Endothelial cell of umbilical vein (primary cell): ENCODE data around the gene SOX18. TPM values are rescaled to one million over a fixed set of nuclear protein-coding genes. Genes with fewer than 3 reads are reported as not detected.

ENCODE experiments used
- BruUV-seq: library from RNA; stranded (reverse); fragments of 400-500 nt; replicated peaks from 2 replicates; lab custom pipeline; 2021; lab: Mats Ljungman, UMichigan
- CTCF ChIA-PET: fragments of 300-600, 350-600 bp; sonication (Branson Sonifier 250); formaldehyde crosslinking; loops from one replicate; lab custom pipeline; 2021; ENCODE audit warnings: antibody characterized with exemption, inconsistent platforms; lab: Charles Lee
- POLR2A ChIA-PET: fragments of 300-600, 350-600 bp; sonication (Branson Sonifier 250); formaldehyde crosslinking; loops from one replicate; lab custom pipeline; 2021; ENCODE audit warnings: antibody characterized with exemption, inconsistent platforms; lab: Charles Lee
- DNase-seq: peaks from one replicate; pipeline ENCODE4 v3.0.0-alpha.2; 2011; ENCODE audit warnings: low read depth, low spot score
- FAIRE-seq: peaks from 2 replicates; lab custom pipeline; 2011; peaks lifted over from hg19 to GRCh38; lab: Jason Lieb, UNC
- H2AFZ ChIP-seq: 2 replicates; pipeline ENCODE4 v1.6.0; 2012; ENCODE audit warnings: low read depth, low read length, control low read depth, inconsistent platforms
- H3K27ac ChIP-seq: 2 replicates; pipeline ENCODE4 v1.5.1; 2011; ENCODE audit warnings: low read depth, mild to moderate bottlenecking, control low read depth, low read length, moderate library complexity; ENCODE audit not compliant: insufficient read depth
- H3K27me3 ChIP-seq, 2 experiments: 2 replicates each; pipeline versions ENCODE4 v1.6.0 to v1.6.1; 2011; ENCODE audit warnings: low read length in 2 of 2, mixed read lengths in 1 of 2; ENCODE audit not compliant: control insufficient read depth in 2 of 2, insufficient read depth in 2 of 2
- H3K36me3 ChIP-seq, 2 experiments: 2 replicates in 1 of 2; 3 replicates in 1 of 2; pipeline ENCODE4 v1.5.1; 2011; ENCODE audit warnings: low read length in 2 of 2, mild to moderate bottlenecking in 1 of 2, moderate library complexity in 1 of 2; ENCODE audit not compliant: control insufficient read depth in 2 of 2, insufficient read depth in 2 of 2; ENCODE audit errors: extremely low read depth in 1 of 2
- H3K4me1 ChIP-seq: 3 replicates; pipeline ENCODE4 v1.5.1; 2011; ENCODE audit warnings: mild to moderate bottlenecking, low read length; ENCODE audit not compliant: control insufficient read depth, insufficient read depth; ENCODE audit errors: extremely low read depth
- H3K4me2 ChIP-seq: 2 replicates; pipeline ENCODE4 v1.6.1; 2011; ENCODE audit warnings: low read length, control low read depth, mixed read lengths; ENCODE audit not compliant: insufficient read depth
- H3K4me3 ChIP-seq, 3 experiments: fragments of 200-600 bp in 1 of 3; sonication (generic), shearing (Covaris generic) in 1 of 3; replicated peaks in 1 of 3; 2 replicates each; pipeline ENCODE4 v1.5.1; 2011 to 2016; ENCODE audit warnings: control low read depth in 3 of 3, low read length in 3 of 3, mild to moderate bottlenecking in 2 of 3, inconsistent platforms in 1 of 3, low read depth in 1 of 3, moderate library complexity in 1 of 3; ENCODE audit not compliant: insufficient read depth in 1 of 3
- H3K79me2 ChIP-seq: 2 replicates; pipeline ENCODE4 v1.6.0; 2012; ENCODE audit warnings: low read length, inconsistent platforms; ENCODE audit not compliant: control insufficient read depth, insufficient read depth
- H3K9ac ChIP-seq: replicated peaks from 2 replicates; pipeline ENCODE3; 2011; ENCODE audit warnings: low read length, control low read depth; ENCODE audit not compliant: insufficient read depth; ENCODE audit errors: extremely low read depth
- H3K9me1 ChIP-seq: replicated peaks from 3 replicates; pipeline ENCODE4 v1.6.0; 2011; ENCODE audit warnings: mild to moderate bottlenecking, low read length; ENCODE audit not compliant: control insufficient read depth, insufficient read depth; ENCODE audit errors: extremely low read depth
- H3K9me3 ChIP-seq: replicated peaks from 2 replicates; pipeline ENCODE4 v1.5.1; 2012; ENCODE audit warnings: low read length, inconsistent platforms; ENCODE audit not compliant: control insufficient read depth, insufficient read depth
- H4K20me1 ChIP-seq: replicated peaks from 2 replicates; pipeline ENCODE3; 2011; ENCODE audit warnings: mild to moderate bottlenecking, low read length; ENCODE audit not compliant: control insufficient read depth, insufficient read depth; ENCODE audit errors: extremely low read depth
- CTCF ChIP-seq, 2 donors: IDR thresholded peaks; 1 replicate in 1 of 2; 2 replicates in 1 of 2; pipeline ENCODE4 v1.5.1; 2011; ENCODE audit warnings: low read length in 2 of 2, mild to moderate bottlenecking in 2 of 2, moderate library complexity in 2 of 2, control low read depth in 1 of 2, inconsistent platforms in 1 of 2, low read depth in 1 of 2; ENCODE audit not compliant: insufficient read depth in 1 of 2; ENCODE audit errors: extremely low read depth in 1 of 2
- EZH2 ChIP-seq: IDR thresholded peaks from 2 replicates; pipeline ENCODE4 v1.6.1; 2012; ENCODE audit warnings: borderline replicate concordance, low read depth, mild to moderate bottlenecking, moderate library complexity, low read length, inconsistent platforms; ENCODE audit not compliant: severe bottlenecking
- FOS ChIP-seq: IDR thresholded peaks from 2 replicates; pipeline ENCODE4 v1.6.1; 2011; ENCODE audit warnings: mild to moderate bottlenecking, low read length, moderate library complexity, borderline replicate concordance; ENCODE audit not compliant: insufficient read depth
- JUN ChIP-seq: IDR thresholded peaks from 2 replicates; pipeline ENCODE4 v1.6.1; 2011; ENCODE audit warnings: borderline replicate concordance, low read depth; ENCODE audit not compliant: insufficient read length, insufficient read depth
- MAX ChIP-seq: IDR thresholded peaks from 2 replicates; pipeline ENCODE4 v1.6.1; 2011; ENCODE audit not compliant: insufficient read depth, insufficient read length
- MYC ChIP-seq: IDR thresholded peaks from one replicate; pipeline ENCODE4 v1.6.1; 2011; ENCODE audit warnings: mild to moderate bottlenecking, low read depth, low read length
- POLR2A ChIP-seq: IDR thresholded peaks from 2 replicates; pipeline ENCODE4 v1.6.1; 2012; ENCODE audit warnings: low read depth, mild to moderate bottlenecking, control low read depth, low read length
- POLR2AphosphoS5 ChIP-seq: IDR thresholded peaks from 2 replicates; pipeline ENCODE4 v1.6.1; 2012; ENCODE audit warnings: low read depth, mild to moderate bottlenecking, control low read depth, low read length, moderate library complexity; ENCODE audit not compliant: insufficient read depth
- dilution Hi-C: fragments of 300-500 bp; cut with MboI; formaldehyde crosslinking; loops from one replicate; pipeline ENCODE4 v1.15.0; 2019; ENCODE audit warnings: low sequenced_read_pairs; ENCODE audit not compliant: extremely low pct_ligation_motif_present
- intact Hi-C: fragments of 100-400 bp; cut with micrococcal nuclease; formaldehyde crosslinking; loops from one replicate; pipeline ENCODE4 v1.10.0; 2022
- polyA plus RNA-seq, 4 experiments: library from polyadenylated mRNA; depleted of rRNA in 3 of 4; stranded (reverse) in 3 of 4; unstranded in 1 of 4; fragments of >200 nt; gene quantifications; 2 replicates each; pipeline versions ENCODE4 v1.2.1 to v1.2.3, GENCODE V29; 2011 to 2012; ENCODE audit warnings: missing spikeins in 1 of 4
- total RNA-seq: library from RNA; stranded (reverse); gene quantifications from 2 replicates; pipeline ENCODE4 v1.2.3, GENCODE V29; 2021

Gene SOX18
- total and polyA plus RNA-seq, 2 donors (not counting 3 experiments of a cell fraction or from before 2014, with no cell fraction given) = 20.9 to 175 TPM

GRCh38 chr20:64025101-64025825, 24.2 kb downstream of the SOX18 start:
- intact Hi-C loops = no loop called here
- Histone ChIP-seq H3K4me2 (no peak overlapping the region), H2AFZ (no peak overlapping the region), H3K9ac (no peak overlapping the region), H3K36me3 (peaks cover 7 to 70% of the 10 kb centered on the region in 2 experiments), H3K79me2 (no peaks in the 10 kb centered on the region), H3K27ac (no peak overlapping the region), H4K20me1 (no peaks in the 10 kb centered on the region), H3K9me3 (no peaks in the 10 kb centered on the region), H3K27me3 (no peaks in the 10 kb centered on the region), H3K4me1 (no peaks in the 10 kb centered on the region), H3K9me1 (no peaks in the 10 kb centered on the region), H3K4me3 (no peak overlapping the region)
- BruUV-seq = no TSS peak
- no peak for FAIRE-seq
- ChIA-PET POLR2A (no interaction called here), CTCF (interaction anchor here (0.7 kb wide), 1 partner anchor 13 kb away, joined by 4 read pairs; no protein-coding TSS in a partner anchor)
- DNase-seq = no peak
- no peak for TF ChIP-seq POLR2A
- TF ChIP-seq POLR2AphosphoS5 = no peak
- TF ChIP-seq MYC = no peak
- no peak for TF ChIP-seq JUN
- TF ChIP-seq FOS = no peak
- no peak for TF ChIP-seq CTCF (IDR thresholded peaks at IDR 0.05; ENCODE audit: extremely low read depth in 1 of 2, insufficient read depth in 1 of 2, low read depth in 1 of 2, low read length in 2 of 2)
- TF ChIP-seq MAX = no peak
- no peak for TF ChIP-seq EZH2
- dilution Hi-C loops = no loop called here
